Measurements from ENCODE around the gene SIGLEC15.
A peak's percentile ranks its signal among the peaks of the same experiment; 100 is the strongest.
"Not testable (repeated sequence)": the region's sequence is repeated elsewhere in the genome, so short reads cannot be mapped to it uniquely, and the experiment has no call there.

Gene SIGLEC15

DNA sequence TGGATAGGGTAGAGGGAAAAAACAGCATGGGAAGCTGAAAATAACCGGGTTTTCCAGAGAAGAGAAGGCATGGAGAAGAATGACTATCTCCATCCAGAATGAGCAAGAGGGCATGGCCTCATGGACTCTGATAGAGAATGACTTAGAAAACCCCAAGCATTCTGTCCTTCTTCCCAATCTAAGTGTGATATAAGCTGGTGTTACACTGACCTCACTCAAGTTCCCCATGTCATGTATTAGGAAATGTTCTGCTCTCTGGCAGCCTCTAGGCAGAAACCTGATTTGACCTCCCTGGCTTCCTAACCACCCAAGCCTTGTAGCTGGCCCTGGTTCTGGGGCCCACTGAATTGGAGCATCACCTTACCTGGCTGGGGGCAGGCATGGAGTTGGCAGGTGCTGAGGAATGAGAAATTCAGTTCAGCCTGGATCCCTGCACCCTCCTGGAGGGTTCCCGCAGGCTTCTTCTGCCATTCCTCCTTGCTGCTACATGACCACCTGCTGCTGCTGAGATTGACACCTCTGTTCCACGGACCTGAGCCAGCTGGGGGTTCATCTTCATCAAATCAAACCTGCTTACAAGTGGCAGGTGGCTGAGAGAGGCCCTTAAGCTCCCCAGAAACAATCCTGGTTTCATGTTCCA, 5.2 kb upstream of the SIGLEC15 start:
- no peak for DNase-seq

DNA sequence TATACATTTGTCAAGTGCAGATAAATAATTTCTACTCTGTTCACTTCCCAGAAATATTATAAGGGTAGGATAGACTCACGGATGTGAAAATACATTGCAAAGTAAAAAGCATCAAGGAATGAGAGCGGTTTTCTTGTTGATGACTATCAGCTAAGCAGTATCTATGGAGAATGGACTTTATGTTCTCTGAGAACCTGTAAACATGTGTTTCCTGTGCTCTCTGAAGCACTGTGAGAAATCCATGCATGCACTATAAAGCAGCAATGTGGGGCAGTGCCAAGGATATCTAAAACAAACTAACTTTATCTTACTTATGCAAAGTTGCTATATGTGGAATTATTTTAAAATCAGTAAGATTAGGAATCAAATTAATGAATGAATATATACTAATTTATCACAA, 4.4 kb upstream of the SIGLEC15 start:
- DNase-seq, result no peak

DNA sequence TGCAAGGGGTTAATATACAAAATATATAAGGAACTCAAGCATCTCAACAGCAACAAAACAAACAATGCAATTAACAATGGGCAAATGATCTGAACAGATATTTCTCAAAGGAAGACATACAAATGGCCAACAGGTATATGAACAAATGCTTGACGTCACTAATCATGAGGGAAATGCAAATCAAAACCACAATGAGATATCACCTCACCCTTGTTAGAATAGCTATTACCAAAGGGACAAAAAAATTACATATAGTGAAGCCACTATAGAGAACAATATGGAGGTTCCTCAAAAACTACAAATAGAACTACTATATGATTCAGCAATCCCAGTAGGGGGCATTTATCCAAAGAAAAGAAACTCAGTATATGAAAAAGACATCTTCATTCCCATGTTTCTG, 3.8 kb upstream of the SIGLEC15 start:
- DNase-seq, result no peak

DNA sequence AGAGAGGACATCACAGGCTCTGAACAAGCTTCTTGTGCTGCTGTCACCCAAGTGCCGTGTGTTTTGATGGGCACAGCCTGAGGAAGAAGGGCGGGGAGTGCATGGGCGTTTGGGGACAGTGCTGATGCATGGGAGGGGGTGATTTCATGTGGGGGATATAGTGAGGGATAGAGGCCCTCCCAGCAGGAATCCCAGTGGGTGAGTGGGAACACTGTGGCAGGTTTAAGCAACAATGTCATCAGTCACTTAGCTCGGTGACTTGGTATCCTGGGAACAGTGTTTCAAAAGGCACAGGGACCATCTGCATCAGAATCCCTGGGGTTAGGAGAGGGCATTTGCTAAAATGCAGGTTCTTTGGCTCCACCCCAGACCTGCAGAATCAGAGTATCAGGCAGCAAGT, 609 bp downstream of the SIGLEC15 start:
- no peak for DNase-seq

DNA sequence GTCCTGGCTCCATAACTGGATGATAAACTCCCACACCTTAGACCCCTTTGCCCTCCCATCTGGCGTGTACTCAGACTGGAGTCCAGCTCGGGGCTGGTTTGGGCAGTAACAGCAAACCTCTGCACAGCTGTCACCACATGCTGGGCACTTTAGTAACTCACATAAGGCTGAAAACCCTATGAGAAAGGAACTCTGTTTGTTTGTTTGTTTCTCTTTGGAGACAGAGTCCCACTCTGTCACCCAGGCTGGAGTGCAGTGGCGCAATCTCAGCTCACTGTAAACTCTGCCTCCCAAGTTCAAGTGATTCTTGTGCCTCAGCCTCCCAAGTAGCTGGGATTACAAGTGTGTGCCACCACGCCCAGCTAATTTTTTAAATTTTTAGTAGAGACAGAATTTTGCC, 1.2 kb downstream of the SIGLEC15 start:
- DNase-seq, result not testable (repeated sequence)

DNA sequence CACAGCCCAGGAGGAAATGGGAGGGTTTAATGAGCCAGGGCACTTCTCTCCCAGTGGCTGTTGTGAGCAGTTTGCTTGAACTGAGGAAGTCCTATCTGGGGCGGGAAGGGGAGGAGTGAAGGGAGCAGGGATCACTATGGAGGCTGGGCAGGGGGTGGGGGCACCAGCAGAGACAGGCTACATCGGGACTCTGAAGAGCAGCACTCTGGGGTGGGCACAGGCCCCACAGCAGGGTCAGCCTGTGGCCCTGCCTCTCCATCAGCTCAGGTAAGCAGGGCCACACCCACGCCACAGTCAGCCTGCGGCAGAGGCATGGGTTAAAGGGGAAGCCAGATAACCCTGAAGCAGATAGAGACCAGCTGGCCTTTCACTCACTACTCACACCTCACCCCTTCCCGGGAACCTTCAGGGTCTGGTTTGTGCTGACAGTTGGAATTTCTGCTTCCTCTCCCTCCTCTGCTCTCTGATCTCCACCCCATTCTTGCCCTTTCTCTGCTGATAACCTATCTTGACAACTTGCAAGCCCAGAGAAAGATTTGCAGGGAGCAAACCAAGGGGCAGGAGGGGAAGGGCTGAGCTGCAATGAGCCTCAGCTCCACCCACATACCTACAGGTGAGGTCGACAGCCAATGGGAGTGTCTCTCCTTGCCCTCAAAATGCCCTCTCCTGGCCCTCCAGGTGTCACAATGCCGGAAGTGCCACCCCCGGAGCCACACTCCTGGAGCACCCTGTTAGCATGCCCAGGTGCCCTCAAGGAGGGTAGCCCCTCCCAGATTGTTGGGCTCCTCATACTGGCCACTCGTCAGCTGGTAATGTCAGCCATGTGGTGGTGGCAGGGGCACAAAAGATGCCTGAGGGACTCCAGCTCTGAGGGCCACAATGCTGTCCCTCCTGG, 3.7 kb downstream of the SIGLEC15 start:
- no peak for DNase-seq

DNA sequence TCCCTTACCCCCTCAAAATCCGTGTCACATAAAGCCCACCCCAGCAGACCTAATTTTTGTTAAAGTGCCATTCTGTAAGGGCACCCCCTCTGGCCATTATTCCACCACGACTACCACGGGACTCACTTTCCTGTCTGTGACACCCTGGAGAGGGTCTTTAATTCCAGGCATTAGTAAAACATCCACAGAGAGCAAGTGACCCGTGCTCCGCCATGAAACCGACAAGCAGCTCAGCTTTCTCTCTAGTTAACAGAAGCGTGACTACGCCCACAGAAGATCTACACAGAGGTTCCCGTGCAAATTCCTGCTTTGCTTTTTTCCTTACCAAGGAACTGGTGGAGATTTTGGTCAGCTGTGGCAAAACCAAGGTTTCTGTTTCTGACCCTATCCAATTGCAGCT, 4.4 kb downstream of the SIGLEC15 start:
- no peak for DNase-seq

DNA sequence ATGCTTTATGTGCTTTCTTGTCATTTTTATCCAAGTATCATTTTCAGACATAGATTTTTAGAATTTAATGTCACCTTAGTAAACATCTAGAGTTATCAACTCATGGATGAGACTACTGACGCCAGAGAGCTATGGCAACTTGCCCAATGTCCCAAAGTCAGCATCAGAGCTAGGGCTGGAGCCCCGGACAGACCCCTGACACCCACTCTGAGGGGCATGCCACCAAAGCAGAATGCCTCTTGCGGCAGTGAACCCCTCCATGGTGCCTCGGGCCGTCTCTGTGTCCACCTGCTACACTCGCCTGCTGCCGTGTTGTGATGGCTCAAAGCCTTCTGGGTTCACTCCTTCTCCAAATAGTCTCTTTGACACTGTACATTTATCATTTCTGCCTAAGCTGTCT, 5.4 kb downstream of the SIGLEC15 start:
- DNase-seq, result no peak

DNA sequence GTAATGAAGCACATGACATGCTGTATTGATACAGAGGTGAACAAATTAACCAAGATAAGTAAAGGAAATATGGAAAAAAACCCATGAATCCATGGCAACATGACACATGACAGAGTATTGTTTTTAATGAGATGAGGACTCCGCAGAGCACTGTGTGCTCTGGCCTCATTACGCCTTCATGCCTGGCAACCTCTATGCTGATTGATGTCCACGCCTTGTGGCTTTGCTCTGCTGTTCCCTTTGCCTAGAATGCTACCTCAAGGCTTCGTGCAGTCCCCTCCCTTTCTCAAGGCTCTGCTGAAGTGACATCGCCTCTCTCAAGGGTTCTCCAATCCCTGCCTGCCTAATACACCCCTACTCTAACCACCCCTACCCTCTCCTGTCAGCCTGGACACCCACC, 8.4 kb downstream of the SIGLEC15 start:
- DNase-seq, result no peak

DNA sequence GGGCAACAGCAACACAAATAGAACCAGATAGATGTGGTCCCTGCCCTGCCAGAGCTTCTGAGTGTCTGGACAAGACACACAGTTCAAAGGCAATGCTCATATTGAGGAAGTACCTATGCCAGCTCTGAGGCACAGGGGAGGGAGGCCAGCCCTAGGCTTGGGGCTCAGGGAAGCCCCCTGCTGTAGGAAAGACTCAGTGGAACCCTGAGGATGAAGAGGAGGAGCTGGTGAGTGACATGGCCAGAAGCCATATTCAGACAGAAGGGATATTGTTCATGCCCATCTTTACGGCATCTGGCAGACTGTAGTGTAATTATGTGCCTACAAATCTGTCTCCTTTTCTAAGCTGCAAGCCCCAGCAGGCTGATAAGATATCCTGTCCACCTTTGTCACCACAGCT, 8.8 kb downstream of the SIGLEC15 start:
- no peak for DNase-seq

DNA sequence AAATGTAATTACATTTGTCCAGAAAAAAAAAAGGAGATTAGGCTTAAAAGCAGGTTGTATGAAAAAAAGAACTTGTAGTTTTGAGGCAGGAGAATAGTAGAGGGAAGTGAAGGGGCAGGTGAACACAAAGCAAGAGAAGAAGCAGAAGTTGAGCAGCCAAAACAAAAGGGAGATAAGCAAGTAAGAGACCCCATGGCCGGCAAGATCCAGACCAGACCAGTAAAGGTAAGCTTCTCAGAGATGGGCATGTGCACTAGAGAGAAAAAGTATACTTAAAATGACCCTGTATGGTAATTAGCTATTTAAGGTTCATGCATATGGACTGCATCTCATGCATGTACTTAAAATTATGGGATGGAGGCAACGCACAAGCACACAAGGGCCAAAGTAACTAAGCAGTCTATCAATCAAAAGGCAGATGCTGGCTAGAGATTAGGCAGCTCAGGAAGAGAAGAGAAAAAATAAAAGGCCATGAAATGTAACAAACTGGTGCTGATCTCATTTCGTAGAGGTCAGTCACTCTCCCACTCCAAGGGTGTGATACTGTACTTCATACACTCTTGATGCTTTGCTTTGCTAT, 9.7 kb downstream of the SIGLEC15 start:
- DNase-seq, result no peak

DNA sequence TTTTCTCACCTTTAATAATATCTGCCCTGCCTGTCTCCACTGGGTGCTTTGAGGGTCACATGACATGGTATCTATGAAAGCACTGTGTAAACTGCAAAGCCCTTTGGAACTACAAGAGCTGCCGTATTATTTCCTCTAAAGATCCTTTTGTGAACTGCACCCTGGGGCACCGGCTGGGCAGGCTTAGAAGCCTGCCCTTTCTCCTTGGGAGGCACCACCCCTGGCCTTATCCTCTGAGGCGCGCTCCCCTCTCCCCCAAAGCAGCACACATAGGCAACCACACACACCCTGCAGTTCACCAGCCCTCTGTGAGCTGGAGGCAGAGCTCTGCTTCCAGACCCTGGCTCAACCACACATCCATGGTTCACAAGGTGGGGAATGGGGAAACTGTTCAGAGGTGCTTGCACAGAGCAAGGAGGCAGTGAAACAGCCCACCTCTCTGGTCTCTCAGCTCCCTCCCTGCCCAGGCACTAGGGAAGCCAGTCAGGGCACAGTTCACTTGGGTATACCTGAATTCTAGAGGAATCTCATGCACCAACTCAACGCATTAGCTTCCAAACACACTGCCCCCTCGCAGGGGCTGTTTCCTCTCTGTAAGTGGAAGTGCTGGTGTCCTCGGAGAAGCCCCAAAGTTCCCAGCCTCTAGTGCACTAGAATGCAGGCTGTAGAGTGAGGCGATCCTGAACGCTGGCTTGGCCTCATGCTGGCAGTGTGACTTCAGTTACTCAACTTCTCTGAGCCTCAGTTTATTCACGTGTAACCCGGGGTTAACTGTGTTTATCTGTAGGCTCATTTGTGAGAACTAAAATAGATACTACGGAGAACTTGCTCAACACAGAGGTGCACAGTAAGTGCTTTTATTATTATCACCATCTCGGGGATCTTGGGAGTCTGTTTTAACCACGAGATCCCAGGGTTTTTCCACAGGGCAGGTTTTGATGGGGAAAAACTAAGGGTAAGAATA, 11.0 kb downstream of the SIGLEC15 start:
- no peak for DNase-seq

DNA sequence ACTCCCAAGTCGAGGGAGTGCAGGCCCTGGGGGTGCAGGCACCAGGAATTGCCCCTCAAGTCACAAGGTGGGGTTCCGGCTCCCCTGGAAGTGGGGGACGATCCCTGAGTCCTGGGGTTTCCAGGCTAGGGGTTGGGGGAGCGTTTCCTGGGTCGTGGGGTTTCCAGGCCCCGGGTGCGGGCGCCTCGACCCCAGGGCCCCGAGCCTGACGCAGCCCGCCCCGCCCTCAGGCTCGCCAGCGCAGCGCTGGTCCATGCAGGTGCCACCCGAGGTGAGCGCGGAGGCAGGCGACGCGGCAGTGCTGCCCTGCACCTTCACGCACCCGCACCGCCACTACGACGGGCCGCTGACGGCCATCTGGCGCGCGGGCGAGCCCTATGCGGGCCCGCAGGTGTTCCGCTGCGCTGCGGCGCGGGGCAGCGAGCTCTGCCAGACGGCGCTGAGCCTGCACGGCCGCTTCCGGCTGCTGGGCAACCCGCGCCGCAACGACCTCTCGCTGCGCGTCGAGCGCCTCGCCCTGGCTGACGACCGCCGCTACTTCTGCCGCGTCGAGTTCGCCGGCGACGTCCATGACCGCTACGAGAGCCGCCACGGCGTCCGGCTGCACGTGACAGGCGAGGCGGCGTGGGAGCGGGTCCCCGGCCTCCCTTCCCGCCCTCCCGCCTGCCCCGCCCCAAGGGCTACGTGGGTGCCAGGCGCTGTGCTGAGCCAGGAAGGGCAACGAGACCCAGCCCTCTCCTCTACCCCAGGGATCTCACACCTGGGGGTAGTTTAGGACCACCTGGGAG, 12.0 kb downstream of the SIGLEC15 start:
- DNase-seq, result peak; percentile 77

DNA sequence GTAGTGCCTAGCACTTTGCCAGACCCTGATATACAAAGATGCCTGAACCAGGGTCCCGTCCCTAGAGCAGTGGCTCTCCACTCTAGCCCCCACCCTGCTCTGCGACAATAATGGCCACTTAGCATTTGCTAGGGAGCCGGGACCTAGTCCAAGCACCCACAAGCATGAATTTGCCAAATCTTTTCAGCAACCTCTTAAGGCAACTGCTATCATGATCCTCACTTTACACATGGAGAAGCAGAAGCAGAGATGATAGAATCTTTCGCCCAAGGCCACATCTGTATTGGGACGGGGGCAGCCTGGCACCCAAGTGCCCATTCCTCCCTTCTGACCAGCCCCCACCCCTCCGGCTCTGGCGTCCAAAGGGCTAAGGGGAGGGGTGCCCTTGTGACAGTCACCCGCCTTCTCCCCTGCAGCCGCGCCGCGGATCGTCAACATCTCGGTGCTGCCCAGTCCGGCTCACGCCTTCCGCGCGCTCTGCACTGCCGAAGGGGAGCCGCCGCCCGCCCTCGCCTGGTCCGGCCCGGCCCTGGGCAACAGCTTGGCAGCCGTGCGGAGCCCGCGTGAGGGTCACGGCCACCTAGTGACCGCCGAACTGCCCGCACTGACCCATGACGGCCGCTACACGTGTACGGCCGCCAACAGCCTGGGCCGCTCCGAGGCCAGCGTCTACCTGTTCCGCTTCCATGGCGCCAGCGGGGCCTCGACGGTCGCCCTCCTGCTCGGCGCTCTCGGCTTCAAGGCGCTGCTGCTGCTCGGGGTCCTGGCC, 13.0 kb downstream of the SIGLEC15 start:
- DNase-seq, result peak; percentile 49

DNA sequence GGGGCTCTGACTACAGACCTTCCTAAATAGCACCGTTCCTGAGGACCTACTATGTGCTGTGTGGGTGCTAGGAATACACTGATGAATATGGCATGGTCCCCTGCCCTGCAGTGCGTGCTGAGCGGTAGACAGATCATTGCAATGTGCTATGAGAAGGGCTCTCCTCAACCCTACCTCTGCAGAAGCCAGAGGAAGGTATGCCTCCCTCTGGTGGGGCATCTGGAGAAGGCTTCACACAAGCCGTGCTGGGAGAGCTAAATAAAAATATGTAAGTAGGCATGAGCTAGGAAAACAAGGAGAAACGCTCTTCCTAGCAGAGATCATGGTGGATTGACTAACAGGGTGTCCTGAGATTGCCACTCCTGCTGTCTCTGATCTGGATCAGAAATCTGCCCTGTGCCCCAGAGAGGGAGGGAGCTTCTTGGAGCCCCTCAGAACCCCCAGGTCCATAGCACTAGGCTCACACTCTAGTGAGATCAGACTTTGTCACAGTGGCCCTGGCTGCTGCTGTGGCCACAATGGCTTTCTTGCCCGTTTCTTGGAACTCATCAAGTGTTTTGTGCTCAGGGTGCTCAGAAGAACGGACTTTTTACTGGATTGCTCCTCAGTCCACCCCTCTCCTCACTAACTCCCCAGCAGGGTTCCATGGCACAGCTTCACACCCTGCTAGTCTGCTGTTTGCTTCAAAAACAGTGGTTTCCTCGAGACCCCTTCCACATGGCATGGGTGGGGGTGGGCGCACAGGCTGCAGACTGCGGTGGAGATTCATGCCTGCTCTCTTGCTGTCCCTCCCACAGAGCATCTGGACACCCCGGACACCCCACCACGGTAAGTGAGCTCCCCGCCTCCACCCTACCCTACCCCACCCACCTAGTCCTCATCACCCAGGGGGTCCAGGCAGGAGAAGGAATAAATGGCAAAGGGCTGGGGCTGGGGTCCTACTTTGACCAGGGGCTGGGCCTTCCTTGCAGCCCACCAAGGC, 14.2 kb downstream of the SIGLEC15 start:
- DNase-seq, result peak; percentile 56

DNA sequence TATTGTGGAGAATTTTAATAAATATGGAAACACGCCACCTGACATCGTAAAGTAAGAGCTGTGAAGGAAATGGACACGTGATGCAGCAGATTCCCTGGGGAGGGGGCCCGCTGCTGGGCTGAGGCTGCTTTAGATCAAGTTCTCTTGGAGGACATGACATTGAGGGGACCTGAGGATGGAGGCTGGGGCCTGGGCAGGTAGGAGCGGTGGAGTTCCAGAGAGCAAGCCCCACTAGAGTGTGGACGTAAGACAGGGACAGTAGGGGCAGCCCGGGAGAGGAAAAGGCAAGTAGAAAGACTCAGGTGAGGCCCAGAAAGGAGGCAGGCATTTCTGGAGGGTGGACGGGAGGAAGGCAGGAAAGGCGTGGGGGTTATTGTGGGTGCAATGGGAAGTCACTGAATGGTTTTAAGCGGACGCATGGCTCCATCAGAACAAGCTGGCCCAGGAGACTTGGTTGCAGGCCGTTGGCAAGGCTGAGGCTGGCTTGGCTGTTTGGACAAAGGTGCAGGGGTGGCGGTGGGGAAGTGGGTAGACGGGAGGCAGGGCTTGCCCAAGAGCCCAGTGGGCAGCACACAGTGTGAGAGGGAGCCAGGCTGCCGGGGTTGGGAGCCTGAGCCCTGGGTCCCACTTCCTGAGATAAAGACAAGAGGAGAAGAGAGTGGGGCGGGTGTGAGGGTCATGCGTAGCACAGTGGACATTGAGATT, 15.7 kb downstream of the SIGLEC15 start:
- no peak for DNase-seq

DNA sequence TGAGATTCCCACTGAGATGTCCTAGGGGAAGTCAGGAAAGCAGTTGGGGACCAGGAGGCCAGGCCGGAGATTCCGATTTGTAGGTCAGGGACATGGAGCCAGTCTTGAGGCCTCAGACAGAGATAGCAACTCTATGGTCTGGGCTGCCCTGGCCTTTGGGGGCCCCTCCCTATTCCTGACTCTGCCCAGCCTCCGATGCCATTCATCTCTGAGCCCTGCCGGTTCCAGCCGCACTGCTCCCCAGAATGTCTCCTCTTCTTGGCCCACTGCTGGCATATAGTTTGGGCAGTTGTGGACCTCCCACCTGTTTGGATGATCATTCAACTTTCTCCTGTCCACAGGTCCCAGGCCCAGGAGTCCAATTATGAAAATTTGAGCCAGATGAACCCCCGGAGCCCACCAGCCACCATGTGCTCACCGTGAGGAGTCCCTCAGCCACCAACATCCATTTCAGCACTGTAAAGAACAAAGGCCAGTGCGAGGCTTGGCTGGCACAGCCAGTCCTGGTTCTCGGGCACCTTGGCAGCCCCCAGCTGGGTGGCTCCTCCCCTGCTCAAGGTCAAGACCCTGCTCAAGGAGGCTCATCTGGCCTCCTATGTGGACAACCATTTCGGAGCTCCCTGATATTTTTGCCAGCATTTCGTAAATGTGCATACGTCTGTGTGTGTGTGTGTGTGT, 16.4 kb downstream of the SIGLEC15 start:
- no peak for DNase-seq

DNA sequence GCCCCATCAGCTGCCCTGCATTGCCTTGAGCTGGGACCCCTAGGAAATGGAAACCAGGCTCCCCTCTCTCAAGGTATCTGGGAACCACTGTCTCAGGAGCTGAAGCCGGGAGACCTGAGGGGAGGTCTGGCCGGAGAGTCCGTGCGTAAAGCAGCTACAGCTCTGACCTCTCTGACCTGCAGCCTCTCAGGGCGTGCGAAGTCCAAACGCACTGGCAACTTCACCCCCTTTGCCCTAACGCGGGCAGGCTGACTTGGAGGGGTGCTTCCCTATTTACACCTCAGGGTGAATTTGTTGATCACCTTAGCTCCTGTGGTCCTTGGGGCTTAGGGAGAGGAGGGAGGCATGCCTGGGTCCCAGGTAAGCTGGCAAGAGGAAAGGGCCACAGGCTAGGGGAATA, 17.5 kb downstream of the SIGLEC15 start:
- no peak for DNase-seq

DNA sequence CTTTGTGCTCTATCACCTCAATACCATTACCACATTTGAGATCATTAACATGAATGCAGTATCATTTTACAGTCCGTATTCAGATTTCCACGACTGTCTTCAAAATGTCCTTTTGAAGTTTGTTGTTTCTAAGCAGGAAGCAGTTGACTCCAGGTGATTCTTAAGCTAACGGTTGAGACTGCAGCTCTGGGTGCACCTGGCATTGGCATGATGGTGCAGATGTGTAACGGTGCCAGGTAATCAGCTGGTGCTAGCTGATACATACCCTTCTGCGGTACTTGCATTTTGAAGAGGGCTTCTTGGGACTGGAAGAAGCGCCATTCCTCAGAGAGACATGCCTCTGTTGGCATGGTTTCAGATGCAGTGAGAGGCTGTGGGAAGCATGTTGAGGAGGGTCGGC, 19.5 kb downstream of the SIGLEC15 start:
- DNase-seq, result no peak
